Cardiac muscle cell (in vitro differentiated cells and primary cell): ENCODE measurements around the gene OBSCN. TPM values are rescaled to one million over a fixed set of nuclear protein-coding genes. Genes with fewer than 3 reads are reported as not detected.

Experiments
- DNase-seq, 2 donors: peaks; one replicate each; pipeline versions ENCODE4 v3.0.0 to v3.0.0-alpha.2; 2010 to 2017; ENCODE audit warnings: low read depth in 1 of 2, low spot score in 1 of 2
- H3K27ac ChIP-seq: fragments of 200-600 bp; sonication (generic); 2 replicates; pipeline ENCODE4 v1.5.1; 2016
- H3K27me3 ChIP-seq: fragments of 200-600 bp; sonication (generic); 2 replicates; pipeline ENCODE4 v1.6.0; 2016; ENCODE audit warnings: control low read depth
- H3K36me3 ChIP-seq: fragments of 200-600 bp; sonication (generic); 2 replicates; pipeline ENCODE4 v1.5.1; 2016; ENCODE audit warnings: control low read depth
- H3K4me1 ChIP-seq: fragments of 200-600 bp; sonication (generic); 2 replicates; pipeline ENCODE4 v1.8.1; 2017; ENCODE audit warnings: low read depth, mild to moderate bottlenecking, mixed run types
- H3K4me3 ChIP-seq: fragments of 200-600 bp; sonication (generic); 2 replicates; pipeline ENCODE4 v1.5.1; 2016; ENCODE audit warnings: mild to moderate bottlenecking
- H3K9me3 ChIP-seq: fragments of 200-600 bp; sonication (generic); 2 replicates; pipeline ENCODE4 v1.5.1; 2017; ENCODE audit warnings: low read depth, mild to moderate bottlenecking, control low read depth
- CTCF ChIP-seq: IDR thresholded peaks from 2 replicates; pipeline ENCODE4 v1.5.1; 2012; ENCODE audit warnings: low read depth, mild to moderate bottlenecking, low read length
- polyA plus RNA-seq: library from polyadenylated mRNA; unstranded; fragments of >200 nt; fragmentation: Nextera tagmentation; extraction: Ambion mirVana; gene quantifications from 2 replicates; pipeline ENCODE4 v1.2.1, GENCODE V29; 2016
- total RNA-seq: library from RNA; depleted of rRNA; stranded (reverse); fragments of >200 nt; gene quantifications from 2 replicates; pipeline ENCODE4 v1.2.3, GENCODE V29; 2016

The OBSCN gene
- total and polyA plus RNA-seq, 2 experiments from 2014 or later, result 87.1 to 390 TPM

- H3K27me3 ChIP-seq, result no peaks in the 10 kb centered on the region
- no peak overlapping the region for H3K27ac ChIP-seq
- H3K4me3 ChIP-seq, result no peak overlapping the region
- no peaks in the 10 kb centered on the region for H3K9me3 ChIP-seq
- no peak for DNase-seq
- H3K36me3 ChIP-seq, result peaks cover 34% of the 10 kb centered on the region
- no peak for TF ChIP-seq CTCF
- no peaks in the 10 kb centered on the region for H3K4me1 ChIP-seq
These were observed 109.6 kb downstream of the OBSCN start for GRCh38 chr1:228317411-228317828.

- Histone ChIP-seq H3K4me3 (no peak overlapping the region), H3K36me3 (peaks cover 41% of the 10 kb centered on the region), H3K27ac (no peak overlapping the region), H3K4me1 (no peaks in the 10 kb centered on the region), H3K9me3 (no peaks in the 10 kb centered on the region), H3K27me3 (no peaks in the 10 kb centered on the region)
- no peak for TF ChIP-seq CTCF
- DNase-seq, result no peak
These were observed 110.3 kb downstream of the OBSCN start for GRCh38 chr1:228317891-228318810.

GRCh38 chr1:228318823-228319241 is 111.0 kb downstream of the OBSCN start:
- no peak for DNase-seq
- H3K4me1 ChIP-seq, result no peaks in the 10 kb centered on the region
- H3K4me3 ChIP-seq, result no peak overlapping the region
- no peaks in the 10 kb centered on the region for H3K27me3 ChIP-seq
- TF ChIP-seq CTCF, result no peak
- H3K36me3 ChIP-seq, result peaks cover 48% of the 10 kb centered on the region
- no peak overlapping the region for H3K27ac ChIP-seq
- H3K9me3 ChIP-seq, result no peaks in the 10 kb centered on the region

GRCh38 chr1:228319352-228320088 is 111.7 kb downstream of the OBSCN start:
- DNase-seq, result no peak
- Histone ChIP-seq H3K27ac (no peak overlapping the region), H3K9me3 (no peaks in the 10 kb centered on the region), H3K4me3 (no peak overlapping the region), H3K27me3 (no peaks in the 10 kb centered on the region), H3K4me1 (no peaks in the 10 kb centered on the region), H3K36me3 (peaks cover 55% of the 10 kb centered on the region)
- no peak for TF ChIP-seq CTCF

- Histone ChIP-seq H3K27me3 (no peaks in the 10 kb centered on the region), H3K27ac (no peak overlapping the region), H3K36me3 (peaks cover 61% of the 10 kb centered on the region), H3K4me1 (no peaks in the 10 kb centered on the region), H3K4me3 (no peak overlapping the region), H3K9me3 (no peaks in the 10 kb centered on the region)
- no peak for TF ChIP-seq CTCF
- DNase-seq, result no peak
These were observed 112.5 kb downstream of the OBSCN start for GRCh38 chr1:228320394-228320793.
